DMS53 (cell line): ENCODE results near the gene B3GAT1.

Experiments used
- DNase-seq: peaks from one replicate; lab custom pipeline; 2025; lab: John Stamatoyannopoulos, UW

B3GAT1 gene

DNA sequence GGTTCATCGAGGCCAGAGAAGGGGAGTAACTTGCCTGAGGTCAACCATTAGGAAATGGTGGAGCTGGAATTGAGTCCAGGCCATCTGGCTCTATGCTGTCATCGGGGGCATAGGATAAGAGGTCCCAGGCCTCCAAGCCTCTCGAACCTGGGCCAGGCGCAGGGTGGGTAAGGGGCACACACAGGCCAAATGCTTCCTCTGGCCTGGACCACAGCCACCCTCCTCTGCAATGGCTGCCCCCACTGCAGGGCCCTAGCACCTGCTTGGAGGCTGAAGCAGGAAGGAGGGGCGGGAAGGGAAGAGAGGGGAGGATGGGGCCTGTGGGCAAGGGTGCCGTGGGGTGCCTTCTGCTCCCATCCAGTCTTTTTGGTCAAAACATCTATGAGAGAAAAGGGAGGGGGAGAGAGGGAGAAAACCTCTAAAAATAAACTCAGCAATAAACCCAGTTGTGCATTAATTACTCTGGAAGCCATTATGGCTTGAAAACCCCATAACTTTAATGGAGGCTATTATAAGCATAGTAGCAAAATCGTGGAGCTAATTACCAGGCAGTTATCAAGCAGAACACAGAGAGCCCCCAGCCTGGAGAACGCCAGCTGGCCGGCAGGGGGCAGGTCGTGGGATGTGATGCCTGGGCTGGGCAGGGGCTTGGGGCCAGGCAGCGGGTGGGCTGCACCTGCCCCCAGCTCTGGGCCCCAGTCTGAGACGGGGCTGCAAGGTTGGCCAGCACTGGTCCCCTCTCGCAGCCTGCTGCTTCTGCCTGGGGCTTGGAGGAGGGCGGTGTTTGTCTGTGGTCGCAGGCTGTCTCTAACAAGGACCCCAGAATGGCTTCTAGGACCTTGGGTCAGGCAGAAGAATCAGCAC is 21.1 kb downstream of the B3GAT1 start:
- no peak for DNase-seq

DNA sequence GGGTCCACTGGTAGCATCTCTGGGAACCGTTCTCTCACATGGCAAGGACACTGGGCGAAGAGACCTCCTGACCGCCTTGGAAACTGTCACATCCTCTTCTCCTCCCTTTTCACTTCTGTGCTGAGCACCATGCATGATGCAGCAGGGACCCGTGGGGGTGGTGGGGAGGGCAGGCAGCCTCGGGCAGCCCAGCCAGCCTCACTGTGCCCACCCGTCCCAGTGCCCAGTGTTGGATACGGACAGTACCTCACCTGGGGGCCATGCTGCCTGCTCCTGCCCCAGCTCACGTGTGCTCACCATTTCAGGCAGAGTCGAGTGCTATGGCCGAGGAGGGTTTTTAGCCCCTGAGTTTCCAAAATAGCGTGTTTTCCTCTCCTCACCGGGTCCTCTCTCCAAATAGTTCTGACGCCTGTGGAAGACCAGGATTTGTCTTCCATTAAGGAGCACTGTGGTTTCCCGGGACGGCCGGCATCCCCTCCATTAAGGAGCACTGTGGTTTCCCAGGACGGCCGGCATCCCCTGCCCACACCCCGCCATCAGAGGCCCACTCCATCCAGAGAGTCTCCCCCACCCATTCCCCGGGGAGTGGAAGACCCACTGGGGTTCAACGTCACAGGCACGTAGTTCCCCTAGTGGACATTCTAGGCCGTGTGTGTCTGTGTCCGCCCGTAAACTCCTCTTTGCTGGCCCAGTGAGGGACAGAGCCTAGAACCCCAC is 22.4 kb downstream of the B3GAT1 start:
- no peak for DNase-seq

DNA sequence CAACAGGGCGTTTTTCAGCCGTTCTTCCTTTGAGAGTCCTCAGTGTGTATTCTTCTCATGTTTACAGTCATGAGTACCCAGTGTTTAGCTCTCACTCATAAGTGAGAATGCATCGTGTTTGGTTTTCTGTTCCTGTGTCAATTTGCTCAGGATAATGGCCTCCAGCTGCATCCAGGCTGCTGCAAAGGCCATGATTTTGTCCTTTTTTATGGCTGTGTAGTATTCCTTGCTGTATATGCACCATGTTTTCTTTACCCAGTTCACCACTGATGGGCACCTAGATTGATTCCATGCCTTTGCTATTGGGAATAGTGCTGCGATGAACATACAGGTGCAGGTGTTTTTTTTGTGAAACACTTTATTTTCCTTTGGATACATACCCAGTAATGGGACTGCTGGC is 23.5 kb downstream of the B3GAT1 start:
- peak; percentile 73 for DNase-seq

DNA sequence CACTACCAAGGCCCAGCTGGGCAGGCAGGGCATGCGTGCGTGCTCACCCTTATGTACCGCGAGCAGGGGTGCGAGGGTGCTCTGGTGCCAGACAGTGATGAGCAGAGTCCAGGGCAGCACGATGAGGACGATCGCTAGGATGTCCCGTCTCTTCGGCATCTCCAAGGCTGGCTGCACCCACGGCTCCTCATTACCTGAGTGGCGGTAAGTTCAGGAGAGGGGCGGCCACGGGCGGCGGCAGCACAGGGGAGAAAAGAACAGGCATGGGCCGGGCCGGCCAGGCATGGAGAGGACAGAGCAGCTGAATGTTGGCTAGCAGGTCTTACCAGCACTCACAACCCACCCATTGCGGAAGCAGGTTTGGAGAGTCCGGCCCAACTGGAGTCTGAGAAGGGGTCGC is 24.5 kb downstream of the B3GAT1 start:
- no peak for DNase-seq

DNA sequence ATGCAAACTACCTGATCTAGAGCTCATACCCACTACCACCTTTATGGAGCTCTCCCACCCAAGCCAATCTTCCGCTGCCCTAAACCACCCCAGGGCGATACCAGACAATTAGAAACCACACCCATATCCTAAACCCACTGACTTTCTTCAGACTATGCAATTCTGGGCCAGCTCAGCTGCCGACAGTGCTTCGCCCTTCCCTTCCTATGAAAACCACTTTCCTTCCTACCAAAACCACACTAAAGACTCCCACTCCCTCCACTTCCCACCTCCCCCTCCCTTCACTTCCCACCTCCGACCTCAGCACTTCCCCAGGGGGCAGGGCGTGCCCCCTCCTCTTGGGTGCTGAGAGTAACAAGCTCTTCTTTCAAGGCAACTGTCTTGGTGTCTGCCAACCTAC is 25.1 kb downstream of the B3GAT1 start:
- no peak for DNase-seq

DNA sequence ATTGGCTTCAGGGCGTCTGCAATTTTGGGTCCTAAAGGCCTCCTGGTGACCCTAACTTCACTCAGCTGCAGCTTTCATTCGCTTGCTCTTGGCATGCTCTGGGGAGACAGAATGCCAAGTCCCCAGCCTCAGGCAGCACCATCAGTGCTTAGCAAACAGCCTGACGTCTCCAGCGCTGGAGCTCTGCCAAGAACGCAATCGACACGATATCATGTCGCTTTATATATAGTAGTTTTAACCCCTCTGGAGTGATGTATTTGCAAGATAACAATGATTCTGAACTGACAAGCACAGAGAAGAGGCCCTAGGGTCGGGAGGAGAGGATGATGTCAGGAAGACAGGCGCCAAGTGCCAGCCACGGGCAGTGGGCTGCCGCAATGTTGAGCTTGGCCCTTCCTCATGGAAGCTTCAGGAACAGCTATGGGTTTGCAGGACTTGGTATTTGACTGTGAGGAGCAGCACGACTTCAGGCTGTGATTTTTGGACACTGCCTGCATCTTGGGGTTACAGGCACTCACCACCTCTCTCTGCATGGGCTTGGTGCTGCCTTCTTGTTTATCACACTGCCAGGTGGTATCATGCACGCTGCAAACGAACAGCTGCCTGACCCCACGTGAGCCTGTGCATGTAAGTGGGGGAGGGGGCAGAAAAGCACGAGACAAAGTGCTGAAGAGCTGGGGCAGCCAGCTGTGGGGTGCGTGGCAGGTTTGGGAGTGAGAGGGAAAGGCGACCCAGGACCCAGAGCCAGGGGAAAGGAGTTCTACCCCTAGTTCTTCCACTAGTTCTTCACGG is 26.1 kb downstream of the B3GAT1 start:
- DNase-seq, result peak; percentile 81

DNA sequence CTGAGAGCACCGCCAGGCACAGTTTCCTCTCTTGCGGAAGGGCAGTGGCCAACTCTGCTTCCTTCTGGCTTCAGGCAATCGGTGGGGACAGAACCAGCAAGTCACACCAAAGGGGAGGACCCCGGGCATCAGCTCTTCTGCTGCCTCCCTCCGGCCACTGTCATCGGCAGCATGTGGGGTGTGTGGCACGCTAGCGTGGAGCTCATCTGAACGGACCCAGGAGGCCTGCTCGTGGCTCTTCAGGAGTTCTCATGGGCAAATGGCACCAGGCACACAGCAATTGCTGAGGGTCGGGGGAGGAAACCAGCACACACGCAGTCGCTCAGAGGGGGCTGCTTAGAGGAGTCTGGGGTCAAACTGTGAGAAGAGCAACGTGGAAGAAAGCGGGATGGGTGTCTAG is 26.9 kb downstream of the B3GAT1 start:
- no peak for DNase-seq

DNA sequence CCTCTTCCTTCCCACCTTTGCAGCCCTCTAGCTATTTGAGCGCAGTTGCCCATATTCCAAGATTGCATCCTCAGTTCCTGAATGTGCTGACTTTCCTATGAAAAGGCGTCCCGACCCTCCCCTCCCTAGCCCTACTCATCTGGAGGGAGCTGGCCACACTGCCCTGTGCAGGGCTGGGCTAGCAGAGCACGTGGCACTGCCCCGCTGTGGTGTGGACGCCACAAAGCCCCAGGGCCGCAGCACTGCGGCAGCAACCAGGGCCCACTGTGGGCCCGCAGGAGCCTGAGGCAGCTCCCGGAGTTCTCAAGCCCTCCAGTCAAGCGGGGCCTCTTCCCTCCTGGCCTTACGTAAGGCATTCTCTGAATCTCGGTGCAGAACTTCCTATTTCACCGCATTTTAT is 27.6 kb downstream of the B3GAT1 start:
- DNase-seq, result no peak

DNA sequence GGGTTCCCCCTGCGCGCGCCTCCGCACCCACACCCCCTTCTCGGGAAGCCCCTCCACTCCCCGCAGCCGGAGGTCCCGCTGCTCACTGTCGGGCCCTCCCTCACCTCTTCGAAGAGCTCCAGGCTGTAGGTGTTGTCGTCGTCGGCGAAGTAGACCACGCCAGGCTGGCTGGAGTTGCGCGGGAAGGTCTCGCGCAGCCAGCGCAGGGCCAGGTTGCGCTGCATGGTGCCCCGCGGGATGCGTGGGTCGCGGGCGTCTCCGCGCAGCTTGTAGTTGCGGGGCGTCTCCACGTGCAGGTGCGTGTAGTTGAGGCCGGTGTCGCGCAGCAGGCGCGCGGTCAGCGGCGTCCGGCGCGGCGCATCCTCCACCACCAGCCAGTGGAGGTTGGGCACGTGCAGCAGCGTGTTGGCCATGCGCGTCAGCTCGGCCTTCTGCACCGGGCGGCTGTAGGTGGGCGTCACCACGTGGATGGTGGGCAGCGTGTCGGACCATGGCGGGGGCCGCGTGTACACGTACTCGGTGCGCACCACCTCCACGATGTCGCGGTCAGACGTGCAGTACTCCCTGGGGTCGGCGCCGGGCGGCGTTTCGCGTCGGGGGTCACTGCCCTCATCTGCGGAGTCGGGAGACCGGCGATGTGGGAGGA is 28.3 kb downstream of the B3GAT1 start:
- DNase-seq, result no peak

DNA sequence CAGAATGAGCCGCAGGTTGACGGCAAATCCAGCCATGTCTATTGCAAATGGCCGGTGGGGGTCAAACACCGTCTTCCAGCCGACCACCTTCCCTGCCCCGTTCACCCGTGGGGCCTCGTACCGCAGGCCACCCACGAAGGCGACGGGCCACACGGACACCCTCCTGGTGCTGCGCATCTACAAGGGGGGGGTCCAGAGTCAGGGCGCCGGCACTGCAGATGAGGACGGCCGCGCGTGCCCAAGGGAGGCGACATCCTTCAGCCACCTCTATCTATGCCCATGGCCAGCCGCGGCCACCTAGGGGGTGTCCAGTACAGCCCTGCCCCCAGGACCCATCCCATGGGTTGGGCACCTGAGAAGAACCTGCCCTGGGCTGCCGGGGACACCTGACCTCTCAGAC is 29.2 kb downstream of the B3GAT1 start:
- no peak for DNase-seq

DNA sequence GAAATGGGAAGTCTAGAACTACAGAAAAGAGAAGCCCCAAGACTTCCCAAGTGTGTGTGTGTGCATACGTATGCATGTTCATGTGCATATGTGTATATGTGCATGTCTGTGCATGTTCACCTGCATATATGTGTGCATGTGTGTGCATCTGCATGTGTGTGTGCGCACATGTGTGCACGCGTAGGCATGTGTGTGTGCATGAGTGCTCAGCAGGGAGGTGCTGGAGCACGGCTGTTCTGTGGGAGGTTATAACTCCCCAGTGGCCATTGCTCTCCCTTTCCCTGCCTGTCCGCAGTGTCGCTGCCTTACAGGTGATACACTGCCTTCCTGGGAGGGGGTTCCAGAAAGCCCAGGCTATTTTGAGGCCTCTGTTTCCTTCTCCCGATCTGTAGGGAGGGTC is 29.8 kb downstream of the B3GAT1 start:
- DNase-seq, result no peak

DNA sequence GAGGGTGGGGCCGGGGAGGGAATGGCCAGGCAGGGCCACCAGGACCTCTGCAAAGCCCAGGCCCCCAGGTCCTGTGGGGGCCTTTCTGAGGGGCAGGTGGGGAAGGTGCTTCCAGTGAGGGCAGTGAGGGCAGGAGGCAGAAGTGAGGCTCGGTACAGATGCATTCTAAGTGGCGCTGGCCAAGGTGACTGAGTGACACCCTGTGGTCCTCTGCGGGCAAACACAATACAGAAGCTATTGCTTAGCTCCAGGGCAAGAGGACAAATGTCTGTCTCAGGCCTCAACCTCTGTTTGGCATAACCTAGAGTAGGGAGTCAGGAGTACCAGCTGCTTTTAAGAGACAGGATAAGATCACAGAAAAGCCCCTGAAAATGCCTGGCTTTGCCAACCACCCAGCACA is 31.3 kb downstream of the B3GAT1 start:
- DNase-seq, result no peak

DNA sequence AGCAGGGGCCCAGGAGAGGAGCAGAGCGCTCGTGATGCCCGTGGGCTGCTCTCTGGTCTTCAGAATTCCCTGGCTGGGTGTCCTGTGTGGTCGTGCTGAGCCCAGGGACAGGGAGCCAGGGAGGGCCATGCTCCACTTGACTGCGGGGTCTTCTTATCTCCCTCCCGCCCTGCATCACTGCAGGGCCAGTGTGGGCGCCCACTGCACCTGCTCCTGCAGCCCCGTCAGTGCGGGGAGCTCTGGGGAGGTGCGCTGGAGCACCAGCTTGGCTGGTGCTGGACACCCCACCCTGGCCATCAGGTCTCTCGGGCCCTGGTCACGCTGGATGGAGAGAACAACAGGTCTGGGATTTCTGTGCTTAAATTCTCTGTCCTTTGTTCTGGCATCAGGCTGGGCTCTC is 31.8 kb downstream of the B3GAT1 start:
- DNase-seq, result no peak

DNA sequence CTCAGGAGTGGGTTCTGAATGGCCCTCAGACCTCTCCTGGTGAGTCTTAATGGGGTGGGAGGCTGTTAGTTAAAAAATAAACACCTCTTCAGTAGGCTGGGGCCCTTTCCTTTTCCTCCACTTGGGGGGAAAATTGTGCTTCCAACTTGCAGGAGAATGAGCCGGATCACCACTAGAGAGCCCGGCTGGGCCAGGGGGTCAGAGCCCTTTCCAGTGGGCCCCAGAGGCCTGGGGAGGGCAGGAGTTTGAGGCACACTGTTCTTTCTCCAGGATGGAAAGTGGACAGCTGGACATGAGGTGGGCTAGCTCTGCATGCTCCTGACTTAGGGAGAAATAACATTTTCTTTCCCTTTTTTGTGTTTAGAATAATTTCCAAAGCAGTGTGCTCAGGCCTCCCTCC is 32.8 kb downstream of the B3GAT1 start:
- no peak for DNase-seq

DNA sequence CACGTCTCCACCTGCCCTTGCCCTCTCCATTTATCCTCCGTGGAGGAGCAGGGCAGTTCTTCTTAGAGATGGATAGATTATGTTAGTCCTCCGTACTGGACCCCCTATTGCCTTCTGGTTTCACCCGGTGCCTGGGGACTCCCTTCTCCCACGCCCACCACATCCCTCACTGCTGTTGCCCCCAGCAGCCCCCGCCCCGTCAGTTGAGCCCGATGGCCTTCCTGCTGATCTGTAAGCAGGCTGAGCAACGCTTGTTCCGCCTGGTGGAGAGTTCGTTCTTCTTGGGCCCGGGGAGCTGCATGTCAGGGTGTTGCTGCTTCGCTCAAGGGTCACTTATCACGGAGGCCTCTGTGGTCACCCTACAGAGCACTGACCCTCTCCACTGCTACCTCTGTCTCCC is 34.2 kb downstream of the B3GAT1 start:
- DNase-seq, result no peak

DNA sequence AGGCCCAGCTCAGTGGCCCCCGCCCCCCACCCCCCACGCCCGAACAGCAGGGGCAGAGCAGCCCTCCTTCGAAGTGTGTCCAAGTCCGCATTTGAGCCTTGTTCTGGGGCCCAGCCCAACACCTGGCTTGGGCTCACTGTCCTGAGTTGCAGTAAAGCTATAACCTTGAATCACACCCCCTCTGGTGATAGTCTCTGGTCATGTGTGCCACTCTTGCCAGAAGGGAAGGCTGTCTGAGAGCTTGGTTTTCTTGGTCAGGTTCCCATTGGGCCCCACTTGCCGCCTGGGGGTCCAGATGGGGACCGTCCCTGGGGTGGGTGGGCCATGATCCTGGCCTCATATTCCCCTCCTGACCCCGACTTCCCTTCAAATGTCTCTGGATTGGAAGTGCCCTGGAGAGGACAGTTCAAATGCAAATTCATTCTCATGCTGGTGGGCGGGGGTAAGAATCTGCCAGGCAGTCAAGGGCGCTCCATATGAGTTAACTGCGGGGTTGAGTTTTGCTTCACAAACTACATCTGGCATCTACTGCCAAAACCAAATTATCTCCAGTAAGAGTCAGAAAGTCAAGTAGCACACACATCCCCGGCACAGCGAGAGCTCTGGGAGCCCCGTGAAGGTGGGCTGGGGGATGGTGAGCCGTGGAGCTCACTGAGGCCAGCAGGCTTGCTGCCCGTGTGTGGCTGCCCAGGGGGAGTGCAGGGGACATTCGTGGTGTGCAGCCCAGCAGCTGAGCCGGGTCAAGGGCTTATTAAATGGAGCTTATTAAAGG is 35.7 kb downstream of the B3GAT1 start:
- no peak for DNase-seq

DNA sequence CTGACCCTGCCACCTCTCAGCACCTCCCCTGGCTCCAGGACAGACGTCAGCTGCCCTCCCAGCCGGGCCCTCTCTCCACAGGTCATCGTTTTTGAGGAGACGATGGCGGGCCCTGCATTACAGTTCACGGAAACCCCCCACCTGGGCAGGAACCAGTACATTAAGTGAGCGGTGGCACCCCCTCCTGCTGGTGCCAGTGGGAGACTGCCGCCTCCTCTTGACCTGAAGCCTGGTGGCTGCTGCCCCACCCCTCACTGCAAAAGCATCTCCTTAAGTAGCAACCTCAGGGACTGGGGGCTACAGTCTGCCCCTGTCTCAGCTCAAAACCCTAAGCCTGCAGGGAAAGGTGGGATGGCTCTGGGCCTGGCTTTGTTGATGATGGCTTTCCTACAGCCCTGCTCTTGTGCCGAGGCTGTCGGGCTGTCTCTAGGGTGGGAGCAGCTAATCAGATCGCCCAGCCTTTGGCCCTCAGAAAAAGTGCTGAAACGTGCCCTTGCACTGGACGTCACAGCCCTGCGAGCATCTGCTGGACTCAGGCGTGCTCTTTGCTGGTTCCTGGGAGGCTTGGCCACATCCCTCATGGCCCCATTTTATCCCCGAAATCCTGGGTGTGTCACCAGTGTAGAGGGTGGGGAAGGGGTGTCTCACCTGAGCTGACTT is 37.0 kb downstream of the B3GAT1 start:
- no peak for DNase-seq

DNA sequence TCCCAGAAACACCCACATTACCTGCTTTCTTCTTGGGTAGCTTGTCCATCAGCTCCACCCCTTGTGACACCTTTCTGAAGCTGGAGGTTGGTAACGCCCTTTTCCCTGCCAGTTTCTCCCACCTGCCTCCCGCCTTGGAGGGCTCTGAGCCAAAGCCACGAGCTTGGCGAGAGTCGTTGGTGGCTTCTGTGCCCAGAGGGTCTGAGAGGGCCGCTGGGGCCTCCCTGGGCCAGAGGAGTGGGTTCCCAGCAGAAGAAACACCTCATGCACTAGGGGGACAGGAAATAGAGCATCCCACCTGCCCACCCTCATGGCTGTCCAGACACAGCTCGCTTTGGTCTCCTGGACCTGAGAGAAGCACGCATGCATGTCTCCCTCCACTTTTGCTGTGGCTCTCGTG is 37.9 kb downstream of the B3GAT1 start:
- DNase-seq, result no peak

DNA sequence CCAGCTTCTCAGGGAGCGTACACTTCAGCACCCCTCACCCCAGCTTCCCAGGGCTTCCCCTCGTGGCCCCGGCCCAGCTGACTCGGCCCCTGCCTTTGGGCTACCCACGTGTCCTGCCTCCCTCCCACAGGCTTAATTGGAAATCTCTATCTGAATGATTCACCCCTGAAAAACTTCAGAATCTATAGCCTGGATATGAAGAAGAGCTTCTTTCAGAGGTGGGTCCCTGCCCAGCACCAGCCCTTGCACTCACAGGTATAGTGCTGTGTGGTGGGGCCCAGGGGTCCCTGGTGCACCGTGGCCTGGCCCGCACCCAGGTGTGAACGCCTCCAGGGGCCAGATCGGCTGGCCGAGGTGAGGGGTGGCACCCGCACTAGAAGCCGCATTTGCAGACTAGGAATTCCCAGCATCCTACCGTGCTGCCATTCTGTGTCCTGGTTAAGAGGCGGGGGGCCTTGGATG is 38.4 kb downstream of the B3GAT1 start:
- DNase-seq, result no peak

DNA sequence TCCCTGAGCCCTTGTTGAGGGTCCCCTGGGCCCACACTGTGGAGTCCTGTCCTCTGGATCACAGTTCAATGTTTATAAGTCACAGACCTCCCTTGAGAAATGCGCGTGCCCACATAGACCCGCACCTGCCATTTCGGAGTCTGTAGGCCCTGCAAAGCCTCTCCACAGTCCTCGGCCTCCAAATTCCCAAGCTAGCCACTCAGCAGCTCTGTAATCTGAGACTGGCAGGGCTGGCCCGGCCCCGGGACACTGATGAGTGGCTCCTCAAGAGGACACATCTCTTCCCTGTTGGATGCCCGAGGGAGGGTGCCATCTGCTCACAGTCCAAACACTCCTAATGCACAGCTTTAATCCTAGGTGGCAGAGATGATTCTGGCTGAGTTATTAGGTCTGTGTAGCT is 39.1 kb downstream of the B3GAT1 start:
- peak; percentile 95 for DNase-seq

DNA sequence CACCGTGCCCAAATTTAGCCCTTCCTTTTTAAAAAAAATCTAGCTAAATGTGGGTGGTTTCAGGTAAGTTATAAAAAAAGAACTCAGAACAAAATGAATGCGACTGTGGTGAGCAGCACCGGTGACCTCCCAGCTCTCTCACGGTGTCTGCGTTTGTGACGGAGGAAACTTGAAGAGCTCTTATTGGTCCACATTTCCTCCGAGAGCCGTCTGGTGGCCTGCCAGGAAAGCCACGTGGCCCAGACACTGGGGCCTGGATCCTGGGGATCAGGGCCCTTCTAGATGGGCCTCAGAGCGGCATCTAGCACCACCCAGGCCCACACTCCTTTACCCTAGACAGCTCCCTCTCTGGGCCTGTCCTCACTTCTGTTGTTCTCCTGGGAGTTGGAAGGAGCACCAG is 39.5 kb downstream of the B3GAT1 start:
- DNase-seq, result no peak
